GM12878 (cell line): ENCODE measurements around the gene ZNF775. TPM values are rescaled to one million over a fixed set of nuclear protein-coding genes. Genes with fewer than 3 reads are reported as not detected.

Experiments
- ATAC-seq: fragments of 200-7000 bp; cut with Tn5 transposase; 3 replicates; pipeline ENCODE4 v1.9.1; 2020; ENCODE audit warnings: mild to moderate bottlenecking, moderate library complexity
- BruUV-seq: library from RNA; stranded (reverse); fragments of 400-500 nt; replicated peaks from 2 replicates; lab custom pipeline; 2021; lab: Mats Ljungman, UMichigan
- CTCF ChIA-PET: fragments of 300-600 bp; sonication (Branson Sonifier 250); formaldehyde crosslinking; extraction: SDS; loops from one replicate; lab custom pipeline; 2021; ENCODE audit warnings: inconsistent platforms; lab: Yijun Ruan, JAX
- POLR2A ChIA-PET: fragments of 350-600 bp; formaldehyde crosslinking; extraction: SDS; loops from one replicate; lab custom pipeline; 2021; ENCODE audit warnings: inconsistent platforms; lab: Charles Lee
- RAD21 ChIA-PET: fragments of 300-600 bp; sonication (Branson Sonifier 250); formaldehyde crosslinking; loops from one replicate; lab custom pipeline; 2023; ENCODE audit warnings: antibody characterized with exemption; ENCODE audit not compliant: unreplicated experiment; lab: Charles Lee
- SMC1A ChIA-PET: fragments of 300-600 bp; sonication (Branson Sonifier 250); formaldehyde crosslinking; loops from one replicate; lab custom pipeline; 2023; ENCODE audit not compliant: unreplicated experiment, uncharacterized antibody; lab: Charles Lee
- DNase-seq: peaks from one replicate; pipeline ENCODE4 v3.0.0-alpha.2; 2011; ENCODE audit warnings: low read depth, low spot score
- FAIRE-seq: peaks from 3 replicates; lab custom pipeline; 2011; peaks lifted over from hg19 to GRCh38; lab: Jason Lieb, UNC
- H2AFZ ChIP-seq: 2 replicates; pipeline ENCODE4 v1.6.0; 2011; ENCODE audit warnings: low read depth, low read length, control low read depth; ENCODE audit not compliant: control insufficient read depth
- H3K27ac ChIP-seq: 2 replicates; pipeline ENCODE4 v1.5.1; 2011; ENCODE audit warnings: control low read depth; ENCODE audit not compliant: control insufficient read depth, insufficient read depth
- H3K27me3 ChIP-seq, 2 experiments: replicated peaks in 1 of 2; 2 replicates each; pipeline versions ENCODE4 v1.6.0 to v1.6.1; 2011; ENCODE audit warnings: low read length in 1 of 2; ENCODE audit not compliant: control insufficient read depth in 2 of 2, insufficient read depth in 2 of 2
- H3K36me3 ChIP-seq, 2 experiments: 2 replicates each; pipeline ENCODE4 v1.5.1; 2011; ENCODE audit warnings: low read length in 1 of 2; ENCODE audit not compliant: control insufficient read depth in 2 of 2, insufficient read depth in 2 of 2
- H3K4me1 ChIP-seq: 2 replicates; pipeline ENCODE4 v1.6.1; 2011; ENCODE audit warnings: mild to moderate bottlenecking, low read length, moderate library complexity, mixed read lengths; ENCODE audit not compliant: control insufficient read depth, insufficient read depth
- H3K4me2 ChIP-seq: 2 replicates; pipeline ENCODE4 v1.6.0; 2011; ENCODE audit warnings: control low read depth; ENCODE audit not compliant: control insufficient read depth, insufficient read depth
- H3K4me3 ChIP-seq: fragments of 200-600 bp; sonication (generic); 2 replicates; pipeline ENCODE4 v1.5.1; 2016
- H3K79me2 ChIP-seq: 2 replicates; pipeline ENCODE4 v1.6.0; 2011; ENCODE audit warnings: low read length; ENCODE audit not compliant: control insufficient read depth, insufficient read depth
- H3K9ac ChIP-seq: 2 replicates; pipeline ENCODE4 v1.8.0; 2011; ENCODE audit warnings: low read length, control low read depth, mixed read lengths; ENCODE audit not compliant: control insufficient read depth, insufficient read depth
- H3K9me3 ChIP-seq: replicated peaks from 3 replicates; pipeline ENCODE4 v1.5.1; 2011; ENCODE audit warnings: mild to moderate bottlenecking, low read length; ENCODE audit not compliant: control insufficient read depth, insufficient read depth
- H4K20me1 ChIP-seq: 2 replicates; pipeline ENCODE4 v1.6.0; 2011; ENCODE audit not compliant: control insufficient read depth, insufficient read depth
- BCL3 ChIP-seq: IDR thresholded peaks from 2 replicates; pipeline ENCODE4 v1.6.1; 2011; ENCODE audit warnings: borderline replicate concordance, low read depth, mild to moderate bottlenecking, moderate library complexity, low read length; ENCODE audit not compliant: insufficient read depth, poor library complexity, severe bottlenecking
- EED ChIP-seq: sonication (generic); IDR thresholded peaks from 2 replicates; pipeline ENCODE4 v1.6.1; 2016; ENCODE audit warnings: antibody characterized with exemption, low read depth
- ETV6 ChIP-seq, 2 experiments: fragments of 450-650 bp in 1 of 2; IDR thresholded peaks in 1 of 2; conservative IDR thresholded peaks in 1 of 2; 2 replicates each; pipeline ENCODE4 v1.6.1; 2014; ENCODE audit warnings: antibody characterized with exemption in 1 of 2, borderline replicate concordance in 1 of 2, low read depth in 1 of 2, mild to moderate bottlenecking in 1 of 2, moderate library complexity in 1 of 2
- FOXK2 ChIP-seq: fragments of 450-650 bp; IDR thresholded peaks from 2 replicates; pipeline ENCODE4 v1.6.1; 2017; ENCODE audit warnings: mild to moderate bottlenecking, moderate library complexity
- MEF2A ChIP-seq: IDR thresholded peaks from 2 replicates; pipeline ENCODE4 v1.6.1; 2011; ENCODE audit warnings: low read depth, mild to moderate bottlenecking, low read length, moderate library complexity; ENCODE audit not compliant: insufficient read depth
- MYC ChIP-seq: IDR thresholded peaks from 2 replicates; pipeline ENCODE4 v1.6.1; 2011; ENCODE audit warnings: mild to moderate bottlenecking, low read length, moderate library complexity, inconsistent platforms; ENCODE audit not compliant: insufficient read depth, insufficient replicate concordance, insufficient read length, severe bottlenecking
- NFXL1 ChIP-seq: fragments of 450-650 bp; IDR thresholded peaks from 2 replicates; pipeline ENCODE4 v1.6.1; 2017; ENCODE audit warnings: antibody characterized with exemption, mild to moderate bottlenecking, borderline replicate concordance
- NRF1 ChIP-seq: conservative IDR thresholded peaks from 2 replicates; pipeline ENCODE4 v1.6.1; 2011; ENCODE audit warnings: mild to moderate bottlenecking, low read depth, low read length, improper control_type of control experiment
- PAX5 ChIP-seq: IDR thresholded peaks from 2 replicates; pipeline ENCODE4 v1.6.1; 2011; ENCODE audit warnings: low read depth, low read length, borderline replicate concordance
- RAD51 ChIP-seq: fragments of 450-650 bp; IDR thresholded peaks from 2 replicates; pipeline ENCODE4 v1.6.1; 2016; ENCODE audit warnings: moderate library complexity, mild to moderate bottlenecking, inconsistent platforms
- RELA ChIP-seq: fragments of 450-650 bp; IDR thresholded peaks from 2 replicates; pipeline ENCODE4 v1.8.0; 2014; ENCODE audit warnings: borderline replicate concordance; ENCODE audit not compliant: partially characterized antibody
- SIX5 ChIP-seq: IDR thresholded peaks from 2 replicates; pipeline ENCODE4 v1.6.1; 2011; ENCODE audit warnings: mild to moderate bottlenecking, low read depth, low read length, moderate library complexity; ENCODE audit not compliant: severe bottlenecking
- TBL1XR1 ChIP-seq: IDR thresholded peaks from 2 replicates; pipeline ENCODE4 v1.6.1; 2012; ENCODE audit warnings: low read depth, low read length, improper control_type of control experiment
- TCF12 ChIP-seq: IDR thresholded peaks from 2 replicates; pipeline ENCODE4 v1.6.1; 2011; ENCODE audit warnings: low read depth, mild to moderate bottlenecking, low read length
- ZNF24 ChIP-seq: fragments of 450-650 bp; IDR thresholded peaks from 2 replicates; pipeline ENCODE4 v1.6.1; 2017; ENCODE audit warnings: antibody characterized with exemption, mild to moderate bottlenecking
- ZNF622 ChIP-seq: fragments of 450-650 bp; IDR thresholded peaks from 2 replicates; pipeline ENCODE4 v1.6.1; 2017; ENCODE audit warnings: mild to moderate bottlenecking, inconsistent platforms
- WGBS: methylation state at CpG from one replicate; pipeline ENCODE4 v1.1.6; 2016; ENCODE audit warnings: low lambda C conversion rate; ENCODE audit not compliant: insufficient replicate concordance, insufficient coverage; ENCODE audit errors: missing lambda C conversion rate; 5-methylcytosine and 5-hydroxymethylcytosine counted together
- in situ Hi-C: fragments of 300-500 bp; cut with MboI; formaldehyde crosslinking; loops from 9 replicates; pipeline ENCODE4 v1.14.3; 2018; ENCODE audit warnings: mixed read lengths
- intact Hi-C: fragments of 100-400 bp; cut with micrococcal nuclease; formaldehyde crosslinking; loops from one replicate; pipeline ENCODE4 v1.14.2; 2022; ENCODE audit not compliant: unreplicated experiment
- polyA plus RNA-seq, 11 experiments: library from polyadenylated mRNA; depleted of rRNA in 4 of 11; unstranded in 6 of 11; stranded (reverse) in 5 of 11; fragments of >200 nt; fragmentation: Nextera tagmentation in 4 of 11; fragmentation: Illumina TruSeq in 1 of 11; extraction: Ambion mirVana in 4 of 11; extraction: Trizol in 1 of 11; gene quantifications; 1 replicate in 1 of 11; 2 replicates in 10 of 11; pipeline versions ENCODE4 v1.2.1 to v1.2.3, GENCODE V29; 2011 to 2016; ENCODE audit warnings: inconsistent platforms in 2 of 11, missing spikeins in 2 of 11, low read depth in 1 of 11
- total RNA-seq, 4 experiments: library from RNA; depleted of rRNA in 3 of 4; stranded (reverse); fragments of >200 nt in 3 of 4; fragmentation: Illumina TruSeq in 1 of 4; extraction: Trizol in 1 of 4; gene quantifications; 2 replicates each; pipeline versions ENCODE4 v1.2.1 to v1.2.3, GENCODE V29; 2013 to 2021

Gene ZNF775
- total and polyA plus RNA-seq, 10 of the 15 experiments (the other 5 are each of a cell fraction or from before 2014, with no cell fraction given) = 0.05 to 14.3 (median 2.1) TPM

- Histone ChIP-seq H3K4me1 (peaks cover 8% of the 10 kb centered on the region), H3K27ac (no peak overlapping the region), H3K4me3 (no peak overlapping the region), H3K79me2 (no peaks in the 10 kb centered on the region), H3K9ac (no peak overlapping the region), H3K27me3 (peaks cover 0 to 5% of the 10 kb centered on the region in 2 experiments; a peak in 2 of 4 replicates), H3K36me3 (peaks cover 0 to 7% of the 10 kb centered on the region in 2 experiments; a peak in 2 of 4 replicates), H3K9me3 (no peaks in the 10 kb centered on the region; the same call in 2 of the 3 replicates), H4K20me1 (no peaks in the 10 kb centered on the region), H3K4me2 (no peak overlapping the region), H2AFZ (no peak overlapping the region)
- ChIA-PET CTCF (no interaction called here), RAD21 (no interaction called here), SMC1A (interaction anchor here (0.7 kb wide), 1 partner anchor 398 kb away, joined by 3 read pairs; no protein-coding TSS in a partner anchor), POLR2A (no interaction called here)
- ATAC-seq (no peak), FAIRE-seq (no peak), DNase-seq (no peak)
- 69% methylated on average over 6 of the region's 6 CpGs for WGBS
- TF ChIP-seq MYC = no peak
- TF ChIP-seq, all 136 proteins: peak for 0
- in situ Hi-C loops (no loop called here), intact Hi-C loops (no loop called here)
- BruUV-seq = no TSS peak
Observed at GRCh38 chr7:150337659-150338081, 41.5 kb upstream of the ZNF775 start.

- RAD21 ChIA-PET = no interaction called here
- peaks cover 0 to 7% of the 10 kb centered on the region in 2 experiments; a peak in 2 of 4 replicates for H3K36me3 ChIP-seq
- no peaks in the 10 kb centered on the region; the same call in 2 of the 3 replicates for H3K9me3 ChIP-seq
- in situ Hi-C loops = no loop called here
- FAIRE-seq (no peak), ATAC-seq (no peak), DNase-seq (no peak)
- no peak overlapping the region for H2AFZ ChIP-seq
- H3K9ac ChIP-seq = no peak overlapping the region
- no peak overlapping the region for H3K4me3 ChIP-seq
- peaks cover 0 to 5% of the 10 kb centered on the region in 2 experiments; a peak in 2 of 4 replicates for H3K27me3 ChIP-seq
- no peak overlapping the region for H3K4me2 ChIP-seq
- SMC1A ChIA-PET = no interaction called here
- intact Hi-C loops = no loop called here
- no peaks in the 10 kb centered on the region for H4K20me1 ChIP-seq
- WGBS = 83% methylated on average over 11 of the region's 11 CpGs
- H3K79me2 ChIP-seq = no peaks in the 10 kb centered on the region
- H3K27ac ChIP-seq = no peak overlapping the region
- CTCF ChIA-PET = interaction anchor here (0.6 kb wide), 1 partner anchor 11 kb away, joined by 3 read pairs; no protein-coding TSS in a partner anchor
- no TSS peak for BruUV-seq
- POLR2A ChIA-PET = no interaction called here
- peaks cover 8% of the 10 kb centered on the region for H3K4me1 ChIP-seq
- TF ChIP-seq PAX5 = no peak
- no peak for TF ChIP-seq TBL1XR1
- no peak for TF ChIP-seq MEF2A
- no peak for TF ChIP-seq RELA
- no peak for TF ChIP-seq BCL3
- TF ChIP-seq NFXL1 = no peak
- TF ChIP-seq FOXK2 = no peak
- no peak for TF ChIP-seq TCF12
- no peak for TF ChIP-seq NRF1
- no peak for TF ChIP-seq EED
- TF ChIP-seq ZNF24 = no peak
- no peak for TF ChIP-seq ZNF622
- no peak for TF ChIP-seq SIX5
- no peak for TF ChIP-seq RAD51
- TF ChIP-seq ETV6 (conservative IDR thresholded peaks at IDR 0.05 in 1 of 2, IDR thresholded peaks at IDR 0.05 in 1 of 2; ENCODE audit: borderline replicate concordance in 1 of 2, low read depth in 1 of 2) = no peak
Observed at GRCh38 chr7:150338166-150338829, 40.8 kb upstream of the ZNF775 start.
